GM21515 (cell line): Measurements from ENCODE around the gene ADCY1.

Experiments
- ATAC-seq: cut with Tn5 transposase; IDR thresholded peaks from one replicate; pipeline ENCODE4 v1.9.1; 2021; ENCODE audit not compliant: unreplicated experiment

The ADCY1 gene

GRCh38 chr7:45623157-45623556 is 49.0 kb downstream of the ADCY1 start:
- no peak for ATAC-seq

GRCh38 chr7:45623740-45624391 is 49.7 kb downstream of the ADCY1 start:
- ATAC-seq, result no peak

- no peak for ATAC-seq
Observed at GRCh38 chr7:45624392-45624760, 50.2 kb downstream of the ADCY1 start.

- ATAC-seq, result no peak
Observed at GRCh38 chr7:45625067-45625466, 50.9 kb downstream of the ADCY1 start.

GRCh38 chr7:45625714-45626440 is 51.7 kb downstream of the ADCY1 start:
- no peak for ATAC-seq

- ATAC-seq, result no peak
Observed at GRCh38 chr7:45626441-45627430, 52.6 kb downstream of the ADCY1 start.

- no peak for ATAC-seq
Observed at GRCh38 chr7:45627691-45628456, 53.7 kb downstream of the ADCY1 start.

- no peak for ATAC-seq
Observed at GRCh38 chr7:45631569-45631968, 57.4 kb downstream of the ADCY1 start.

GRCh38 chr7:45636733-45637132 is 62.6 kb downstream of the ADCY1 start:
- no peak for ATAC-seq

- ATAC-seq, result no peak
Observed at GRCh38 chr7:45638916-45639315, 64.7 kb downstream of the ADCY1 start.

- no peak for ATAC-seq
Observed at GRCh38 chr7:45642044-45642443, 67.9 kb downstream of the ADCY1 start.

GRCh38 chr7:45643630-45644029 is 69.5 kb downstream of the ADCY1 start:
- ATAC-seq, result no peak

GRCh38 chr7:45644237-45644636 is 70.1 kb downstream of the ADCY1 start:
- no peak for ATAC-seq

GRCh38 chr7:45645141-45645969 is 71.2 kb downstream of the ADCY1 start:
- ATAC-seq, result no peak

- no peak for ATAC-seq
Observed at GRCh38 chr7:45646207-45646821, 72.1 kb downstream of the ADCY1 start.

- ATAC-seq, result no peak
Observed at GRCh38 chr7:45646996-45647825, 73.0 kb downstream of the ADCY1 start.

GRCh38 chr7:45647967-45648670 is 74.0 kb downstream of the ADCY1 start:
- no peak for ATAC-seq

GRCh38 chr7:45648671-45648995 is 74.5 kb downstream of the ADCY1 start:
- ATAC-seq, result no peak
